Sigmoid colon (tissue), 4 donors: ENCODE measurements around the gene SUMO3.

ENCODE experiments used
- POLR2AphosphoS5 ChIP-seq, 4 donors: sonication (generic); formaldehyde crosslinking; IDR thresholded peaks; one replicate each; pipeline ENCODE4 v1.6.1; 2017; ENCODE audit warnings: antibody characterized with exemption in 4 of 4
- TF ChIP-seq, protein P1 (sequence below), 4 experiments: fragments of 450-650 bp in 3 of 4; fragments of 200-600 bp in 1 of 4; IDR thresholded peaks; one replicate each; pipeline ENCODE4 v1.5.1; 2016 to 2019; ENCODE audit warnings: antibody characterized with exemption in 4 of 4, mild to moderate bottlenecking in 3 of 4, moderate library complexity in 2 of 4

DNA sequence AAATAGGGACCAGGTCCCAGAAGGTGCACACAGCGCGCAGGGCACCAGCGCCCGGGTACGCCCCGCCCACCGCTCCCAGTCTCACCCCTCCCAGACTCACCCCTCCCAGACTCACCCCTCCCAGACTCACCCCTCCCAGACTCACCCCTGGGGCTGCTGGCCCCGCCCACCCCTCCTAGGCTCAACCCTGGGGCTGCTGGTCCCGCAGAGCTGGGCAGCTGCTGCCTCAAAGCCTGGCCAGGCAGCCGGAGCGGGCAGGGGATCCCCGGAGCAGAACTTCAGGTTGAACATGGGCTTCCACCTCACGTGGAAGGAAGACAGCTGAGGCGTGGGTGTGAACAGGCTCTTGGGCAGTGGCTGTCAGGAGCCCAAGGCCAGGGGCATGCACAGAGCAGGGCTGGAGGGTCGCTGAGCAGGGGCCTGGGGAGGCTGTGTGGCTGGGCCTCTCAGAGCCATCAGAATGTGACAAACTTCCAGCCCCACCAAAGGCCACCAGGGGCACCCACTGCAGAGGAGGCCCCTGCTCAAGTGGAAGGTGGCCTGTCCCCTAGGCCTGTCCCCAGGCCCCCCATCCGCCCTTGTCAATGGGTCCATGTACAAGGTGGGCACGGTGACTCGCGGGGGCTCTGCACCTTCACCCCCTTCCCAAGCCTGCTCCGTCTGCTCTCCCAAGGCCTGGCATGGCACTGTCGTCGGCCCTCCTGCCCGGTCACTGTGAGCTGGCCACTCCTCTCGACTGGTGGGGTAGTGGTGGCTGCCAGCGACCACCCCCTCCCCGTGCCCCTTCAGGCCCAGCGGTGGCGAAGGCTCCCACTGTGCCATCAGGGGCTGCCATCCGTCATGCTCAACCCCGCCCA is 20.4 kb upstream of the SUMO3 start:
- TF ChIP-seq, protein P1, sequence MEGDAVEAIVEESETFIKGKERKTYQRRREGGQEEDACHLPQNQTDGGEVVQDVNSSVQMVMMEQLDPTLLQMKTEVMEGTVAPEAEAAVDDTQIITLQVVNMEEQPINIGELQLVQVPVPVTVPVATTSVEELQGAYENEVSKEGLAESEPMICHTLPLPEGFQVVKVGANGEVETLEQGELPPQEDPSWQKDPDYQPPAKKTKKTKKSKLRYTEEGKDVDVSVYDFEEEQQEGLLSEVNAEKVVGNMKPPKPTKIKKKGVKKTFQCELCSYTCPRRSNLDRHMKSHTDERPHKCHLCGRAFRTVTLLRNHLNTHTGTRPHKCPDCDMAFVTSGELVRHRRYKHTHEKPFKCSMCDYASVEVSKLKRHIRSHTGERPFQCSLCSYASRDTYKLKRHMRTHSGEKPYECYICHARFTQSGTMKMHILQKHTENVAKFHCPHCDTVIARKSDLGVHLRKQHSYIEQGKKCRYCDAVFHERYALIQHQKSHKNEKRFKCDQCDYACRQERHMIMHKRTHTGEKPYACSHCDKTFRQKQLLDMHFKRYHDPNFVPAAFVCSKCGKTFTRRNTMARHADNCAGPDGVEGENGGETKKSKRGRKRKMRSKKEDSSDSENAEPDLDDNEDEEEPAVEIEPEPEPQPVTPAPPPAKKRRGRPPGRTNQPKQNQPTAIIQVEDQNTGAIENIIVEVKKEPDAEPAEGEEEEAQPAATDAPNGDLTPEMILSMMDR (IDR thresholded peaks at IDR 0.05) = no peak
- TF ChIP-seq POLR2AphosphoS5 (IDR thresholded peaks at IDR 0.05) = no peak
